ENCODE results near the gene LDLRAD3. TPM values are rescaled to one million over a fixed set of nuclear protein-coding genes. Genes with fewer than 3 reads are reported as not detected.

Gene LDLRAD3
- total RNA-seq, 4 donors from 2014 or later = 10.2 to 41.9 (median 19.8) TPM

GRCh38 chr11:36098087-36098486 lies 154.2 kb downstream of the LDLRAD3 start:
- no peak for DNase-seq
- Histone ChIP-seq H3K4me1 (no peaks in the 10 kb centered on the region), H3K9me3 (no peaks in the 10 kb centered on the region), H3K4me3 (no peak overlapping the region), H3K36me3 (no peaks in the 10 kb centered on the region), H3K27me3 (no peaks in the 10 kb centered on the region), H3K27ac (no peak overlapping the region)
- intact Hi-C loops (cut with DNase I; ENCODE audit: low total_unique reads) = no loop called here
- no peak for TF ChIP-seq CTCF (IDR thresholded peaks at IDR 0.05)
- TF ChIP-seq POLR2A (IDR thresholded peaks at IDR 0.05) = no peak

- no peak for DNase-seq
- Histone ChIP-seq H3K9me3 (no peaks in the 10 kb centered on the region), H3K4me3 (no peak overlapping the region), H3K27ac (no peak overlapping the region), H3K27me3 (no peaks in the 10 kb centered on the region), H3K4me1 (no peaks in the 10 kb centered on the region), H3K36me3 (no peaks in the 10 kb centered on the region)
- intact Hi-C loops (cut with DNase I; ENCODE audit: low total_unique reads) = no loop called here
- no peak for TF ChIP-seq POLR2A (IDR thresholded peaks at IDR 0.05)
- TF ChIP-seq CTCF (IDR thresholded peaks at IDR 0.05) = no peak
These were observed 155.1 kb downstream of the LDLRAD3 start for GRCh38 chr11:36098853-36099375.

- DNase-seq = no peak
- H3K27ac ChIP-seq = no peak overlapping the region
- no peaks in the 10 kb centered on the region for H3K27me3 ChIP-seq
- TF ChIP-seq CTCF (IDR thresholded peaks at IDR 0.05) (no peak), POLR2A (IDR thresholded peaks at IDR 0.05) (no peak)
- intact Hi-C loops (cut with DNase I; ENCODE audit: low total_unique reads) = no loop called here
- H3K4me3 ChIP-seq = no peak overlapping the region
- no peaks in the 10 kb centered on the region for H3K4me1 ChIP-seq
- H3K36me3 ChIP-seq = no peaks in the 10 kb centered on the region
- H3K9me3 ChIP-seq = no peaks in the 10 kb centered on the region
These were observed 157.6 kb downstream of the LDLRAD3 start for GRCh38 chr11:36101466-36101865.

- H3K4me1 ChIP-seq = no peaks in the 10 kb centered on the region
- intact Hi-C loops (cut with DNase I; ENCODE audit: low total_unique reads) = no loop called here
- no peaks in the 10 kb centered on the region for H3K36me3 ChIP-seq
- H3K4me3 ChIP-seq = no peak overlapping the region
- H3K27ac ChIP-seq = no peak overlapping the region
- no peak for TF ChIP-seq POLR2A (IDR thresholded peaks at IDR 0.05)
- TF ChIP-seq CTCF (IDR thresholded peaks at IDR 0.05) = no peak
- H3K9me3 ChIP-seq = no peaks in the 10 kb centered on the region
- DNase-seq = no peak
- H3K27me3 ChIP-seq = no peaks in the 10 kb centered on the region
These were observed 159.0 kb downstream of the LDLRAD3 start for GRCh38 chr11:36102868-36103267.

GRCh38 chr11:36103933-36104530 lies 160.2 kb downstream of the LDLRAD3 start:
- Histone ChIP-seq H3K9me3 (no peaks in the 10 kb centered on the region), H3K4me1 (no peaks in the 10 kb centered on the region), H3K36me3 (no peaks in the 10 kb centered on the region), H3K27ac (peak overlapping the region; percentile 57 to 62), H3K4me3 (no peak overlapping the region), H3K27me3 (no peaks in the 10 kb centered on the region)
- DNase-seq = no peak
- TF ChIP-seq CTCF (IDR thresholded peaks at IDR 0.05) (no peak), POLR2A (IDR thresholded peaks at IDR 0.05) (no peak)
- intact Hi-C loops (cut with DNase I; ENCODE audit: low total_unique reads) = no loop called here

Measured in uterus (tissue), 4 donors.